GM12878 (cell line): ENCODE data around the gene EPN3. TPM values are rescaled to one million over a fixed set of nuclear protein-coding genes. Genes with fewer than 3 reads are reported as not detected.

Experiments
- ATAC-seq: fragments of 200-7000 bp; cut with Tn5 transposase; 3 replicates; pipeline ENCODE4 v1.9.1; 2020; ENCODE audit warnings: mild to moderate bottlenecking, moderate library complexity
- BruUV-seq: library from RNA; stranded (reverse); fragments of 400-500 nt; replicated peaks from 2 replicates; lab custom pipeline; 2021; lab: Mats Ljungman, UMichigan
- CTCF ChIA-PET: fragments of 300-600 bp; sonication (Branson Sonifier 250); formaldehyde crosslinking; extraction: SDS; loops from one replicate; lab custom pipeline; 2021; ENCODE audit warnings: inconsistent platforms; lab: Yijun Ruan, JAX
- POLR2A ChIA-PET: fragments of 350-600 bp; formaldehyde crosslinking; extraction: SDS; loops from one replicate; lab custom pipeline; 2021; ENCODE audit warnings: inconsistent platforms; lab: Charles Lee
- RAD21 ChIA-PET: fragments of 300-600 bp; sonication (Branson Sonifier 250); formaldehyde crosslinking; loops from one replicate; lab custom pipeline; 2023; ENCODE audit warnings: antibody characterized with exemption; ENCODE audit not compliant: unreplicated experiment; lab: Charles Lee
- SMC1A ChIA-PET: fragments of 300-600 bp; sonication (Branson Sonifier 250); formaldehyde crosslinking; loops from one replicate; lab custom pipeline; 2023; ENCODE audit not compliant: unreplicated experiment, uncharacterized antibody; lab: Charles Lee
- DNase-seq: peaks from one replicate; pipeline ENCODE4 v3.0.0-alpha.2; 2011; ENCODE audit warnings: low read depth, low spot score
- FAIRE-seq: peaks from 3 replicates; lab custom pipeline; 2011; peaks lifted over from hg19 to GRCh38; lab: Jason Lieb, UNC
- H2AFZ ChIP-seq: 2 replicates; pipeline ENCODE4 v1.6.0; 2011; ENCODE audit warnings: low read depth, low read length, control low read depth; ENCODE audit not compliant: control insufficient read depth
- H3K27ac ChIP-seq: 2 replicates; pipeline ENCODE4 v1.5.1; 2011; ENCODE audit warnings: control low read depth; ENCODE audit not compliant: control insufficient read depth, insufficient read depth
- H3K27me3 ChIP-seq, 2 experiments: replicated peaks in 1 of 2; 2 replicates each; pipeline versions ENCODE4 v1.6.0 to v1.6.1; 2011; ENCODE audit warnings: low read length in 1 of 2; ENCODE audit not compliant: control insufficient read depth in 2 of 2, insufficient read depth in 2 of 2
- H3K36me3 ChIP-seq, 2 experiments: 2 replicates each; pipeline ENCODE4 v1.5.1; 2011; ENCODE audit warnings: low read length in 1 of 2; ENCODE audit not compliant: control insufficient read depth in 2 of 2, insufficient read depth in 2 of 2
- H3K4me1 ChIP-seq: 2 replicates; pipeline ENCODE4 v1.6.1; 2011; ENCODE audit warnings: mild to moderate bottlenecking, low read length, moderate library complexity, mixed read lengths; ENCODE audit not compliant: control insufficient read depth, insufficient read depth
- H3K4me2 ChIP-seq: 2 replicates; pipeline ENCODE4 v1.6.0; 2011; ENCODE audit warnings: control low read depth; ENCODE audit not compliant: control insufficient read depth, insufficient read depth
- H3K4me3 ChIP-seq: fragments of 200-600 bp; sonication (generic); 2 replicates; pipeline ENCODE4 v1.5.1; 2016
- H3K79me2 ChIP-seq: 2 replicates; pipeline ENCODE4 v1.6.0; 2011; ENCODE audit warnings: low read length; ENCODE audit not compliant: control insufficient read depth, insufficient read depth
- H3K9ac ChIP-seq: 2 replicates; pipeline ENCODE4 v1.8.0; 2011; ENCODE audit warnings: low read length, control low read depth, mixed read lengths; ENCODE audit not compliant: control insufficient read depth, insufficient read depth
- H3K9me3 ChIP-seq: replicated peaks from 3 replicates; pipeline ENCODE4 v1.5.1; 2011; ENCODE audit warnings: mild to moderate bottlenecking, low read length; ENCODE audit not compliant: control insufficient read depth, insufficient read depth
- H4K20me1 ChIP-seq: 2 replicates; pipeline ENCODE4 v1.6.0; 2011; ENCODE audit not compliant: control insufficient read depth, insufficient read depth
- ATF3 ChIP-seq: IDR thresholded peaks from 2 replicates; pipeline ENCODE4 v1.6.1; 2011; ENCODE audit warnings: low read depth, mild to moderate bottlenecking, low read length, moderate library complexity, borderline replicate concordance; ENCODE audit errors: extremely low read depth
- BCL11A ChIP-seq: IDR thresholded peaks from 2 replicates; pipeline ENCODE4 v1.6.1; 2011; ENCODE audit warnings: low read depth, low read length
- ESRRA ChIP-seq: IDR thresholded peaks from 2 replicates; pipeline ENCODE4 v1.6.1; 2012; ENCODE audit warnings: mild to moderate bottlenecking, low read length, improper control_type of control experiment
- FOS ChIP-seq: IDR thresholded peaks from 3 replicates; pipeline ENCODE4 v1.6.1; 2011; ENCODE audit warnings: borderline replicate concordance; ENCODE audit not compliant: insufficient read length; ENCODE audit errors: extremely low read depth
- JUNB ChIP-seq: IDR thresholded peaks from 2 replicates; pipeline ENCODE4 v1.6.1; 2016; ENCODE audit warnings: antibody characterized with exemption, mild to moderate bottlenecking
- NRF1 ChIP-seq: conservative IDR thresholded peaks from 2 replicates; pipeline ENCODE4 v1.6.1; 2011; ENCODE audit warnings: mild to moderate bottlenecking, low read depth, low read length, improper control_type of control experiment
- PAX8 ChIP-seq: fragments of 450-650 bp; IDR thresholded peaks from 2 replicates; pipeline ENCODE4 v1.6.1; 2017; ENCODE audit warnings: mild to moderate bottlenecking, moderate library complexity
- RAD21 ChIP-seq: IDR thresholded peaks from 2 replicates; pipeline ENCODE4 v1.6.1; 2011; ENCODE audit warnings: mild to moderate bottlenecking, low read depth, low read length, moderate library complexity; ENCODE audit not compliant: insufficient read depth
- RBBP5 ChIP-seq: fragments of 200-600 bp; sonication (generic); conservative IDR thresholded peaks from 2 replicates; pipeline ENCODE4 v1.6.1; 2016
- RELB ChIP-seq: fragments of 450-650 bp; IDR thresholded peaks from 2 replicates; pipeline ENCODE4 v1.6.1; 2017; ENCODE audit warnings: low read depth, mild to moderate bottlenecking, moderate library complexity
- RUNX3 ChIP-seq: IDR thresholded peaks from 2 replicates; pipeline ENCODE4 v1.6.1; 2012; ENCODE audit warnings: low read length, inconsistent platforms
- SKIL ChIP-seq: fragments of 450-650 bp; IDR thresholded peaks from 2 replicates; pipeline ENCODE4 v1.6.1; 2017; ENCODE audit warnings: mild to moderate bottlenecking, low read depth, inconsistent platforms; ENCODE audit not compliant: poor library complexity, severe bottlenecking
- SREBF2 ChIP-seq: IDR thresholded peaks from 2 replicates; pipeline ENCODE4 v1.6.1; 2012; ENCODE audit warnings: mild to moderate bottlenecking, low read length
- STAT3 ChIP-seq: IDR thresholded peaks from 2 replicates; pipeline ENCODE4 v1.6.1; 2011; ENCODE audit warnings: low read depth, low read length, improper control_type of control experiment
- TAF1 ChIP-seq: IDR thresholded peaks from 2 replicates; pipeline ENCODE4 v1.6.1; 2011; ENCODE audit warnings: mild to moderate bottlenecking, low read depth, low read length, borderline replicate concordance
- USF1 ChIP-seq: IDR thresholded peaks from 2 replicates; pipeline ENCODE4 v1.6.1; 2011; ENCODE audit warnings: borderline replicate concordance, low read depth, mild to moderate bottlenecking, moderate library complexity, mixed read lengths, low read length; ENCODE audit not compliant: insufficient read depth; ENCODE audit errors: extremely low read length
- ZNF207 ChIP-seq: fragments of 450-650 bp; IDR thresholded peaks from 2 replicates; pipeline ENCODE4 v1.6.1; 2014; ENCODE audit warnings: antibody characterized with exemption, mild to moderate bottlenecking, borderline replicate concordance
- ZZZ3 ChIP-seq: IDR thresholded peaks from 2 replicates; pipeline ENCODE4 v1.6.1; 2011; ENCODE audit warnings: low read depth; ENCODE audit not compliant: control insufficient read depth, insufficient read length
- WGBS: methylation state at CpG from one replicate; pipeline ENCODE4 v1.1.6; 2016; ENCODE audit warnings: low lambda C conversion rate; ENCODE audit not compliant: insufficient replicate concordance, insufficient coverage; ENCODE audit errors: missing lambda C conversion rate; 5-methylcytosine and 5-hydroxymethylcytosine counted together
- in situ Hi-C: fragments of 300-500 bp; cut with MboI; formaldehyde crosslinking; loops from 9 replicates; pipeline ENCODE4 v1.14.3; 2018; ENCODE audit warnings: mixed read lengths
- intact Hi-C: fragments of 100-400 bp; cut with micrococcal nuclease; formaldehyde crosslinking; loops from one replicate; pipeline ENCODE4 v1.14.2; 2022; ENCODE audit not compliant: unreplicated experiment
- polyA plus RNA-seq, 11 experiments: library from polyadenylated mRNA; depleted of rRNA in 4 of 11; unstranded in 6 of 11; stranded (reverse) in 5 of 11; fragments of >200 nt; fragmentation: Nextera tagmentation in 4 of 11; fragmentation: Illumina TruSeq in 1 of 11; extraction: Ambion mirVana in 4 of 11; extraction: Trizol in 1 of 11; gene quantifications; 1 replicate in 1 of 11; 2 replicates in 10 of 11; pipeline versions ENCODE4 v1.2.1 to v1.2.3, GENCODE V29; 2011 to 2016; ENCODE audit warnings: inconsistent platforms in 2 of 11, missing spikeins in 2 of 11, low read depth in 1 of 11
- total RNA-seq, 4 experiments: library from RNA; depleted of rRNA in 3 of 4; stranded (reverse); fragments of >200 nt in 3 of 4; fragmentation: Illumina TruSeq in 1 of 4; extraction: Trizol in 1 of 4; gene quantifications; 2 replicates each; pipeline versions ENCODE4 v1.2.1 to v1.2.3, GENCODE V29; 2013 to 2021
- TF ChIP-seq, protein P1 (sequence below): IDR thresholded peaks from 2 replicates; pipeline ENCODE4 v1.6.1; 2011; ENCODE audit warnings: mild to moderate bottlenecking, low read depth, low read length, moderate library complexity; ENCODE audit not compliant: insufficient replicate concordance
- TF ChIP-seq, protein P2 (sequence below): IDR thresholded peaks from 2 replicates; pipeline ENCODE4 v1.6.1; 2012; ENCODE audit warnings: low read depth, low read length, improper control_type of control experiment

EPN3 gene
- total and polyA plus RNA-seq, 10 of the 15 experiments (the other 5 are each of a cell fraction or from before 2014, with no cell fraction given) = 0.04 to 0.07 TPM; not detected in 8

GRCh38 chr17:50579399-50579798 is 46.9 kb downstream of the EPN3 start:
- FAIRE-seq (no peak), ATAC-seq (no peak), DNase-seq (no peak)
- ChIA-PET RAD21 (no interaction called here), CTCF (no interaction called here), POLR2A (no interaction called here), SMC1A (no interaction called here)
- no peaks in the 10 kb centered on the region for H4K20me1 ChIP-seq
- no peak overlapping the region for H3K4me2 ChIP-seq
- no peak overlapping the region for H3K27ac ChIP-seq
- no peaks in the 10 kb centered on the region for H3K9me3 ChIP-seq
- H3K79me2 ChIP-seq = no peaks in the 10 kb centered on the region
- intact Hi-C loops = no loop called here
- BruUV-seq = no TSS peak
- H2AFZ ChIP-seq = no peak overlapping the region
- TF ChIP-seq RBBP5 (no peak), NRF1 (no peak), SKIL (no peak), USF1 (no peak), TAF1 (no peak), ZZZ3 (no peak), STAT3 (no peak), BCL11A (no peak), RUNX3 (no peak), RAD21 (no peak), RELB (no peak), PAX8 (no peak), JUNB (no peak), ZNF207 (no peak), SREBF2 (no peak), ESRRA (no peak), ATF3 (no peak), FOS (no peak)
- TF ChIP-seq, protein P1, sequence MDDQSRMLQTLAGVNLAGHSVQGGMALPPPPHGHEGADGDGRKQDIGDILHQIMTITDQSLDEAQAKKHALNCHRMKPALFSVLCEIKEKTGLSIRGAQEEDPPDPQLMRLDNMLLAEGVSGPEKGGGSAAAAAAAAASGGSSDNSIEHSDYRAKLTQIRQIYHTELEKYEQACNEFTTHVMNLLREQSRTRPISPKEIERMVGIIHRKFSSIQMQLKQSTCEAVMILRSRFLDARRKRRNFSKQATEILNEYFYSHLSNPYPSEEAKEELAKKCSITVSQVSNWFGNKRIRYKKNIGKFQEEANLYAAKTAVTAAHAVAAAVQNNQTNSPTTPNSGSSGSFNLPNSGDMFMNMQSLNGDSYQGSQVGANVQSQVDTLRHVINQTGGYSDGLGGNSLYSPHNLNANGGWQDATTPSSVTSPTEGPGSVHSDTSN = no peak
- TF ChIP-seq, protein P2, sequence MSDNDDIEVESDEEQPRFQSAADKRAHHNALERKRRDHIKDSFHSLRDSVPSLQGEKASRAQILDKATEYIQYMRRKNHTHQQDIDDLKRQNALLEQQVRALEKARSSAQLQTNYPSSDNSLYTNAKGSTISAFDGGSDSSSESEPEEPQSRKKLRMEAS = no peak
- in situ Hi-C loops = no loop called here
- H3K27me3 ChIP-seq = peaks cover 0 to 3% of the 10 kb centered on the region in 2 experiments; a peak in 2 of 4 replicates
- H3K4me1 ChIP-seq = no peaks in the 10 kb centered on the region
- 37% methylated on average over 7 of the region's 7 CpGs for WGBS
- H3K4me3 ChIP-seq = no peak overlapping the region
- H3K36me3 ChIP-seq = no peaks in the 10 kb centered on the region
- no peak overlapping the region for H3K9ac ChIP-seq
